Cardiac muscle cell (in vitro differentiated cells and primary cell): ENCODE measurements around the gene TBC1D9B. TPM values are rescaled to one million over a fixed set of nuclear protein-coding genes. Genes with fewer than 3 reads are reported as not detected.
"Not testable (repeated sequence)": the region's sequence is repeated elsewhere in the genome, so short reads cannot be mapped to it uniquely, and the experiment has no call there.

Source experiments
- DNase-seq, 2 donors: peaks; one replicate each; pipeline versions ENCODE4 v3.0.0 to v3.0.0-alpha.2; 2010 to 2017; ENCODE audit warnings: low read depth in 1 of 2, low spot score in 1 of 2
- H3K27ac ChIP-seq: fragments of 200-600 bp; sonication (generic); 2 replicates; pipeline ENCODE4 v1.5.1; 2016
- H3K27me3 ChIP-seq: fragments of 200-600 bp; sonication (generic); 2 replicates; pipeline ENCODE4 v1.6.0; 2016; ENCODE audit warnings: control low read depth
- H3K36me3 ChIP-seq: fragments of 200-600 bp; sonication (generic); 2 replicates; pipeline ENCODE4 v1.5.1; 2016; ENCODE audit warnings: control low read depth
- H3K4me1 ChIP-seq: fragments of 200-600 bp; sonication (generic); 2 replicates; pipeline ENCODE4 v1.8.1; 2017; ENCODE audit warnings: low read depth, mild to moderate bottlenecking, mixed run types
- H3K4me3 ChIP-seq: fragments of 200-600 bp; sonication (generic); 2 replicates; pipeline ENCODE4 v1.5.1; 2016; ENCODE audit warnings: mild to moderate bottlenecking
- H3K9me3 ChIP-seq: fragments of 200-600 bp; sonication (generic); 2 replicates; pipeline ENCODE4 v1.5.1; 2017; ENCODE audit warnings: low read depth, mild to moderate bottlenecking, control low read depth
- CTCF ChIP-seq: IDR thresholded peaks from 2 replicates; pipeline ENCODE4 v1.5.1; 2012; ENCODE audit warnings: low read depth, mild to moderate bottlenecking, low read length
- polyA plus RNA-seq: library from polyadenylated mRNA; unstranded; fragments of >200 nt; fragmentation: Nextera tagmentation; extraction: Ambion mirVana; gene quantifications from 2 replicates; pipeline ENCODE4 v1.2.1, GENCODE V29; 2016
- total RNA-seq: library from RNA; depleted of rRNA; stranded (reverse); fragments of >200 nt; gene quantifications from 2 replicates; pipeline ENCODE4 v1.2.3, GENCODE V29; 2016

Gene TBC1D9B
- total and polyA plus RNA-seq, 2 experiments from 2014 or later, result 63.6 to 113 TPM

- peaks cover 31% of the 10 kb centered on the region for H3K36me3 ChIP-seq
- H3K9me3 ChIP-seq, result no peaks in the 10 kb centered on the region
- peak in 1 of 2 donors; percentile 56 for DNase-seq
- no peak overlapping the region for H3K27ac ChIP-seq
- H3K4me1 ChIP-seq, result no peaks in the 10 kb centered on the region
- TF ChIP-seq CTCF, result no peak
- H3K4me3 ChIP-seq, result no peak overlapping the region
- H3K27me3 ChIP-seq, result no peaks in the 10 kb centered on the region
These were observed 68.1 kb downstream of the TBC1D9B start for GRCh38 chr5:179839328-179840256.

DNA sequence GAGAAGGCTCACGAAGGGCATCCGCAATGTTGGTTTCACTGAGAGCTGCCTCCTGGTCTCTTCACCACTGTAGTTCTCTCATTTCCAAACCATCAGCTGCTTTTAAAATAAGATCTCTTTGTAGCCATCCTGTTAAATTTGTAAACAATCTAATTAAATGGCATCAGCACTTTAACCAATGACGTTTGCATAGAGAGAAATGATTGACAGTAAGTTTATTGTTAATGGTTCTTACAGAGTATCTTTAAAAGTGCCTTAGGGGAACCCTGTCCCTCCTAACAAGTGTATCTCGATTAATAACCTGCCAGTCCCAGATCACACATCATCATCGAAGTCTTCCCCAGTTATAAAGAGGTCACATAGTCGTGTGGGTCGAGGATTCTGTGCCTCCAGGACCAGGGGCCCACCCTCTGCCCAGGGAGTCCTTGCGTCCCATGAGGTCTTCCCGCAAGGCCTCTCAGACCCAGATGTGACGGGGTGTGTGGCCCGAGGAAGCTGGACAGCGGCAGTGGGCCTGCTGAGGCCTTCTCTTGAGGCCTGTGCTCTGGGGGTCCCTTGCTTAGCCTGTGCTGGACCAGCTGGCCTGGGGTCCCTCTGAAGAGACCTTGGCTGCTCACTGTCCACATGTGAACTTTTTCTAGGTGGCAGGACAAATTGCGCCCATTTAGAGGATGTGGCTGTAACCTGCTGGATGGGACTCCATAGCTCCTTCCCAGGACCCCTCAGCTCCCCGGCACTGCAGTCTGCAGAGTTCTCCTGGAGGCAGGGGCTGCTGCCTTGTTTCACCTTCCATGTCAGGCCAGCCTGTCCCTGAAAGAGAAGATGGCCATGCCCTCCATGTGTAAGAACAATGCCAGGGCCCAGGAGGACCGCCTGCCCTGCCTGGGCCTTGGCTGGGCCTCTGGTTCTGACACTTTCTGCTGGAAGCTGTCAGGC is 70.4 kb downstream of the TBC1D9B start:
- H3K4me1 ChIP-seq, result no peaks in the 10 kb centered on the region
- TF ChIP-seq CTCF, result no peak
- H3K27me3 ChIP-seq, result no peaks in the 10 kb centered on the region
- no peak for DNase-seq
- H3K9me3 ChIP-seq, result no peaks in the 10 kb centered on the region
- H3K36me3 ChIP-seq, result peaks cover 45% of the 10 kb centered on the region
- peak overlapping the region; percentile 43 for H3K27ac ChIP-seq
- no peak overlapping the region for H3K4me3 ChIP-seq

DNA sequence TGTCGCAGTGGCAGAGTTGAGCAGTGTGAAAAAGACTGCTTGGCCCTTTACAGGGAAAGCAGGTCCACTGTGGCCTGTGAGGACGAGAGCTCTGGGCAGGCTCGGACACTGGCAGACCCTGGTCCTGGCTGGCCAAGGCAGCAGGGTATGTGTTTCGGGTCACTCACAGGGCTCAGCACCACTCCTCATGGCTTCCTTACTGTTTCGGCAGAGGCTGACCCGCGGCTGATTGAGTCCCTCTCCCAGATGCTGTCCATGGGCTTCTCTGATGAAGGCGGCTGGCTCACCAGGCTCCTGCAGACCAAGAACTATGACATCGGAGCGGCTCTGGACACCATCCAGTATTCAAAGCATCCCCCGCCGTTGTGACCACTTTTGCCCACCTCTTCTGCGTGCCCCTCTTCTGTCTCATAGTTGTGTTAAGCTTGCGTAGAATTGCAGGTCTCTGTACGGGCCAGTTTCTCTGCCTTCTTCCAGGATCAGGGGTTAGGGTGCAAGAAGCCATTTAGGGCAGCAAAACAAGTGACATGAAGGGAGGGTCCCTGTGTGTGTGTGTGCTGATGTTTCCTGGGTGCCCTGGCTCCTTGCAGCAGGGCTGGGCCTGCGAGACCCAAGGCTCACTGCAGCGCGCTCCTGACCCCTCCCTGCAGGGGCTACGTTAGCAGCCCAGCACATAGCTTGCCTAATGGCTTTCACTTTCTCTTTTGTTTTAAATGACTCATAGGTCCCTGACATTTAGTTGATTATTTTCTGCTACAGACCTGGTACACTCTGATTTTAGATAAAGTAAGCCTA is 71.3 kb downstream of the TBC1D9B start:
- peak overlapping the region; percentile 43 for H3K27ac ChIP-seq
- TF ChIP-seq CTCF, result no peak

DNA sequence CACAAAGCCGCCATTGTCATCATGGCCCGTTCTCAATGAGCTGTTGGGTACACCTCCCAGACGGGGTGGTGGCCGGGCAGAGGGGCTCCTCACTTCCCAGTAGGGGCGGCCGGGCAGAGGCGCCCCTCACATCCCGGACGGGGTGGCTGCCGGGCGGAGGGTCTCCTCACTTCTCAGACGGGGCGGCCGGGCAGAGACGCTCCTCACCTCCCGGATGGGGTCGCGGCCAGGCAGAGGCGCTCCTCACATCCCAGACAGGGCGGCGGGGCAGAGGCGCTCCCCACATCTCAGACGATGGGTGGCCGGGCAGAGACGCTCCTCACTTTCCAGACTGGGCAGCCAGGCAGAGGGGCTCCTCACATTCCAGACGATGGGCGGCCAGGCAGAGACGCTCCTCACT is 72.8 kb downstream of the TBC1D9B start:
- H3K4me1 ChIP-seq, DNase-seq, H3K9me3 ChIP-seq, H3K27ac ChIP-seq, H3K27me3 ChIP-seq, H3K4me3 ChIP-seq: not testable (repeated sequence)
- peaks cover 48% of the 10 kb centered on the region for H3K36me3 ChIP-seq

More for the DNA sequence above, 71.3 kb downstream of the TBC1D9B start:
- Histone ChIP-seq H3K9me3 (no peaks in the 10 kb centered on the region), H3K36me3 (peaks cover 48% of the 10 kb centered on the region), H3K4me1 (no peaks in the 10 kb centered on the region), H3K4me3 (no peak overlapping the region), H3K27me3 (no peaks in the 10 kb centered on the region)
- no peak for DNase-seq

DNA sequence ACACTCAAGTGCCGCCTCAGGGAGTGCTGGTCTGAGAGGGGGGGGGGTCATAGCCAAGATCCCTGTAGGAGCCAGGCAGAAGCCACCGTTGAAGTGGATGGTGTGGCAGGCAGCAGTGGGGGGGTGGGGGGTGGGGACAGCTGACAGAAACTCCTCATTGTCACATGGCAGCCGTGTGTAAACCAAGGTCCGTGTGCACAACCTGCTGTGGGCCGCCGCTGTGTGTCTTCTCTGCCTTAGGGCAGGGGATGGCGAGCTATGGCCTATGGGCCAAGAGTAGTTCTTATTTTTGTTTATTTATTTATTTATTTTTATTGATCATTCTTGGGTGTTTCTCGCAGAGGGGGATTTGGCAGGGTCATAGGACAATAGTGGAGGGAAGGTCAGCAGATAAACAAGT is 73.6 kb downstream of the TBC1D9B start:
- TF ChIP-seq CTCF, result no peak
- no peaks in the 10 kb centered on the region for H3K27me3 ChIP-seq
- H3K4me3 ChIP-seq, result no peak overlapping the region
- no peak for DNase-seq
- H3K27ac ChIP-seq, result no peak overlapping the region
- no peaks in the 10 kb centered on the region for H3K4me1 ChIP-seq
- no peaks in the 10 kb centered on the region for H3K9me3 ChIP-seq
- peaks cover 51% of the 10 kb centered on the region for H3K36me3 ChIP-seq
